ENCODE data around the gene RIN1. TPM values are rescaled to one million over a fixed set of nuclear protein-coding genes. Genes with fewer than 3 reads are reported as not detected.

RIN1 gene
- total and polyA plus RNA-seq, 9 of the 15 experiments (the other 6 are each of a cell fraction or from before 2014, with no cell fraction given): 0.01 to 1.2 (median 0.45) TPM; not detected in 1

DNA sequence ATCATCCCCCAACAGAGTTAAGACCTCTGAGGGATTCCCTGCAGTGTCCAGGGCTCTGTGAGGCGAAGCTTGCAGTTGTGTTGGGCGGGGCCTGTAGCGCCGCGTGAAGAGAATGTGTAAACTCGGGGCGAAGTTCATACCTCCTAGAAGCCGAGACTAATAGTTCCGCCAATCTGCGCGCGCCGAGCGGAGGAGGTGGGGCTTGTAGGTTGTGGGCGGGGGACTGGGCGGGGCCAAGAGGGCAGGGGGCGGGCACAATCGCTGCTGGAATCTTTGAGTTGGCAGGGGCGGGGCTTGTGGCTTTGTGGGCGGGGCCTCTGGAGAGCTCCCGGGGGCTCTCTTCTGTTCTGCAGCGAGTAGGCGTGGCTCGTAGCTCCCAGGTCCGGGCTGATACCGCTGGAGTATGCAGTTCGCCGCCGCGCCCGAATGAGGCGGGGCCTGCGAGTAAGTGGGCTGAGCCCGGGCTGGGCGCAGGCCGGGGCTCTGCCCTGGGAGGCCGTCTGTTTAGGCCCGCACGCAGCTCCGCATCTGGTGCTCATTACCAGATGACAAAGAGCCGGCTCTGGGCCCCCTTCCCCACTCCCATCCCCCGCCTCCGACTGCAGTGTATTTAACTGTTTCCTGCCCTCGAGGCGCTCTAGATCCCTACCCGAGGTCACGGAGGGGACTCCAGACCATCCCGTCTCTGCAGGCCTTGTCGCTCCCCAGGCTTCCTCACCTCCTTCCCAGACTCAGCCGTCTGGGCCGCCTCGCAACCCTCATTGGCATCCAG, 23.5 kb downstream of the RIN1 start (continued):
- TF ChIP-seq, protein P1, sequence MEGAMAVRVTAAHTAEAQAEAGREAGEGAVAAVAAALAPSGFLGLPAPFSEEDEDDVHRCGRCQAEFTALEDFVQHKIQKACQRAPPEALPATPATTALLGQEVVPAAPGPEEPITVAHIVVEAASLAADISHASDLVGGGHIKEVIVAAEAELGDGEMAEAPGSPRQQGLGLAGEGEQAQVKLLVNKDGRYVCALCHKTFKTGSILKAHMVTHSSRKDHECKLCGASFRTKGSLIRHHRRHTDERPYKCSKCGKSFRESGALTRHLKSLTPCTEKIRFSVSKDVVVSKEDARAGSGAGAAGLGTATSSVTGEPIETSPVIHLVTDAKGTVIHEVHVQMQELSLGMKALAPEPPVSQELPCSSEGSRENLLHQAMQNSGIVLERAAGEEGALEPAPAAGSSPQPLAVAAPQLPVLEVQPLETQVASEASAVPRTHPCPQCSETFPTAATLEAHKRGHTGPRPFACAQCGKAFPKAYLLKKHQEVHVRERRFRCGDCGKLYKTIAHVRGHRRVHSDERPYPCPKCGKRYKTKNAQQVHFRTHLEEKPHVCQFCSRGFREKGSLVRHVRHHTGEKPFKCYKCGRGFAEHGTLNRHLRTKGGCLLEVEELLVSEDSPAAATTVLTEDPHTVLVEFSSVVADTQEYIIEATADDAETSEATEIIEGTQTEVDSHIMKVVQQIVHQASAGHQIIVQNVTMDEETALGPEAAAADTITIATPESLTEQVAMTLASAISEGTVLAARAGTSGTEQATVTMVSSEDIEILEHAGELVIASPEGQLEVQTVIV (CRISPR knock-in tag; IDR thresholded peaks at IDR 0.05; ENCODE audit: borderline replicate concordance): no peak
- TF ChIP-seq FOXK2 (conservative IDR thresholded peaks at IDR 0.05 in 1 of 2, IDR thresholded peaks at IDR 0.05 in 1 of 2; ENCODE audit: low read depth in 2 of 2): peak in 1 of 2 experiments; percentile 70; a peak in 2 of 4 replicates
- no peak for TF ChIP-seq BRD9 (IDR thresholded peaks at IDR 0.05; ENCODE audit: low read depth, partially characterized antibody)
- TF ChIP-seq HIVEP1 (CRISPR knock-in tag; IDR thresholded peaks at IDR 0.05): no peak
- no peak; the same call in none of the 2 replicates for TF ChIP-seq NR2C2 (CRISPR knock-in tag; IDR thresholded peaks at IDR 0.05)
- peak; percentile 86 for TF ChIP-seq NR2C2 (tag; IDR thresholded peaks at IDR 0.05)
- no peak for TF ChIP-seq ZNF79 (CRISPR knock-in tag; IDR thresholded peaks at IDR 0.05; ENCODE audit: low read depth)
- TF ChIP-seq, protein P2, sequence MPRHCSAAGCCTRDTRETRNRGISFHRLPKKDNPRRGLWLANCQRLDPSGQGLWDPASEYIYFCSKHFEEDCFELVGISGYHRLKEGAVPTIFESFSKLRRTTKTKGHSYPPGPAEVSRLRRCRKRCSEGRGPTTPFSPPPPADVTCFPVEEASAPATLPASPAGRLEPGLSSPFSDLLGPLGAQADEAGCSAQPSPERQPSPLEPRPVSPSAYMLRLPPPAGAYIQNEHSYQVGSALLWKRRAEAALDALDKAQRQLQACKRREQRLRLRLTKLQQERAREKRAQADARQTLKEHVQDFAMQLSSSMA (CRISPR knock-in tag; IDR thresholded peaks at IDR 0.05): no peak
- TF ChIP-seq GTF2E2 (tag; IDR thresholded peaks at IDR 0.05): no peak
- TF ChIP-seq ELF1 (tag; IDR thresholded peaks at IDR 0.05): no peak
- no peak for TF ChIP-seq TCF7 (IDR thresholded peaks at IDR 0.05; ENCODE audit: borderline replicate concordance)
- no peak for TF ChIP-seq HNRNPH1 (optimal IDR thresholded peaks at IDR 0.05; ENCODE audit: low read depth, low read length)
- no peak for TF ChIP-seq ZBED1 (IDR thresholded peaks at IDR 0.05)
- TF ChIP-seq CBX8 (IDR thresholded peaks at IDR 0.05; ENCODE audit: borderline replicate concordance, extremely low read depth, low read depth, low read length, poor library complexity, severe bottlenecking): no peak
- TF ChIP-seq CHD2 (IDR thresholded peaks at IDR 0.05; ENCODE audit: low read depth, low read length): no peak
- TF ChIP-seq, protein P3, sequence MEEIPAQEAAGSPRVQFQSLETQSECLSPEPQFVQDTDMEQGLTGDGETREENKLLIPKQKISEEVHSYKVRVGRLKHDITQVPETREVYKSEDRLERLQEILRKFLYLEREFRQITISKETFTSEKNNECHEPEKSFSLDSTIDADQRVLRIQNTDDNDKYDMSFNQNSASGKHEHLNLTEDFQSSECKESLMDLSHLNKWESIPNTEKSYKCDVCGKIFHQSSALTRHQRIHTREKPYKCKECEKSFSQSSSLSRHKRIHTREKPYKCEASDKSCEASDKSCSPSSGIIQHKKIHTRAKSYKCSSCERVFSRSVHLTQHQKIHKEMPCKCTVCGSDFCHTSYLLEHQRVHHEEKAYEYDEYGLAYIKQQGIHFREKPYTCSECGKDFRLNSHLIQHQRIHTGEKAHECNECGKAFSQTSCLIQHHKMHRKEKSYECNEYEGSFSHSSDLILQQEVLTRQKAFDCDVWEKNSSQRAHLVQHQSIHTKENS (CRISPR knock-in tag; IDR thresholded peaks at IDR 0.05): no peak
- TF ChIP-seq POLR2A (conservative IDR thresholded peaks at IDR 0.05): no peak
- no peak for TF ChIP-seq MTA2 (IDR thresholded peaks at IDR 0.05; ENCODE audit: low read depth)
- TF ChIP-seq PYGO2 (tag; IDR thresholded peaks at IDR 0.05): no peak
- TF ChIP-seq, protein P4, sequence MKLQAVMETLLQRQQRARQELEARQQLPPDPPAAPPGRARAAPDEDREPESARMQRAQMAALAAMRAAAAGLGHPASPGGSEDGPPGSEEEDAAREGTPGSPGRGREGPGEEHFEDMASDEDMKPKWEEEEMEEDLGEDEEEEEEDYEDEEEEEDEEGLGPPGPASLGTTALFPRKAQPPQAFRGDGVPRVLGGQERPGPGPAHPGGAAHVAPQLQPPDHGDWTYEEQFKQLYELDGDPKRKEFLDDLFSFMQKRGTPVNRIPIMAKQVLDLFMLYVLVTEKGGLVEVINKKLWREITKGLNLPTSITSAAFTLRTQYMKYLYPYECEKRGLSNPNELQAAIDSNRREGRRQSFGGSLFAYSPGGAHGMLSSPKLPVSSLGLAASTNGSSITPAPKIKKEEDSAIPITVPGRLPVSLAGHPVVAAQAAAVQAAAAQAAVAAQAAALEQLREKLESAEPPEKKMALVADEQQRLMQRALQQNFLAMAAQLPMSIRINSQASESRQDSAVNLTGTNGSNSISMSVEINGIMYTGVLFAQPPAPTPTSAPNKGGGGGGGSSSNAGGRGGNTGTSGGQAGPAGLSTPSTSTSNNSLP (IDR thresholded peaks at IDR 0.05; ENCODE audit: borderline replicate concordance, low read depth, low read length): no peak
- no peak for TF ChIP-seq IFI16 (CRISPR knock-in tag; IDR thresholded peaks at IDR 0.05)
- TF ChIP-seq MECOM (CRISPR knock-in tag; IDR thresholded peaks at IDR 0.05): no peak
- TF ChIP-seq XRCC3 (IDR thresholded peaks at IDR 0.05): no peak
- no peak for TF ChIP-seq CREB1 (IDR thresholded peaks at IDR 0.05)
- TF ChIP-seq CREB1 (CRISPR knock-in tag; IDR thresholded peaks at IDR 0.05): peak; percentile 2; the same call in 1 of the 2 replicates

Data from K562 (cell line).